Astrocyte (in vitro differentiated cells and primary cell): ENCODE results near the gene NDUFB8.

Experiments used
- CTCF ChIP-seq: IDR thresholded peaks from 2 replicates; pipeline ENCODE4 v1.5.1; 2011; ENCODE audit warnings: low read depth, mild to moderate bottlenecking, inconsistent platforms, low read length, moderate library complexity; ENCODE audit not compliant: insufficient read depth
- EZH2 ChIP-seq: IDR thresholded peaks from 2 replicates; pipeline ENCODE4 v1.6.1; 2012; ENCODE audit warnings: mild to moderate bottlenecking, low read length, inconsistent platforms; ENCODE audit not compliant: insufficient read depth

GRCh38 chr10:100480002-100480401, 49.7 kb downstream of the NDUFB8 start:
- TF ChIP-seq EZH2 = no peak
- TF ChIP-seq CTCF = no peak
